CD14-positive monocyte (primary cell): ENCODE data around the gene VAV1. TPM values are rescaled to one million over a fixed set of nuclear protein-coding genes. Genes with fewer than 3 reads are reported as not detected.
A peak's percentile ranks its signal among the peaks of the same experiment; 100 is the strongest.
"Not testable (repeated sequence)": the region's sequence is repeated elsewhere in the genome, so short reads cannot be mapped to it uniquely, and the experiment has no call there.

Source experiments
- DNase-seq, 3 donors: peaks; one replicate each; pipeline ENCODE4 v3.0.0-alpha.2; 2011 to 2022
- H2AFZ ChIP-seq: 2 replicates; pipeline ENCODE4 v1.6.0; 2012; ENCODE audit warnings: mild to moderate bottlenecking, low read depth, low read length, inconsistent platforms; ENCODE audit not compliant: insufficient read depth, poor library complexity, severe bottlenecking
- H3K27ac ChIP-seq, 2 donors: 1 replicate in 1 of 2; 2 replicates in 1 of 2; pipeline ENCODE4 v1.5.1; 2012 to 2013; ENCODE audit warnings: low read length in 2 of 2, control low read depth in 1 of 2, inconsistent platforms in 1 of 2, low read depth in 1 of 2, mild to moderate bottlenecking in 1 of 2
- H3K27me3 ChIP-seq, 2 donors: one replicate each; pipeline versions ENCODE4 v1.6.0 to v1.6.1; 2011 to 2013; ENCODE audit warnings: low read length in 2 of 2; ENCODE audit not compliant: control insufficient read depth in 2 of 2, insufficient read depth in 2 of 2
- H3K36me3 ChIP-seq, 2 donors: replicated peaks in 1 of 2; 1 replicate in 1 of 2; 2 replicates in 1 of 2; pipeline versions ENCODE4 v1.5.1 to v1.6.1; 2012 to 2013; ENCODE audit warnings: low read length in 2 of 2, control low read depth in 1 of 2, inconsistent platforms in 1 of 2, mild to moderate bottlenecking in 1 of 2; ENCODE audit not compliant: insufficient read depth in 2 of 2, control insufficient read depth in 1 of 2
- H3K4me1 ChIP-seq, 2 donors: 1 replicate in 1 of 2; 2 replicates in 1 of 2; pipeline versions ENCODE4 v1.5.1 to v1.6.1; 2012 to 2013; ENCODE audit warnings: low read length in 2 of 2, control low read depth in 1 of 2, inconsistent platforms in 1 of 2, mild to moderate bottlenecking in 1 of 2, moderate library complexity in 1 of 2; ENCODE audit not compliant: insufficient read depth in 2 of 2, control insufficient read depth in 1 of 2
- H3K4me2 ChIP-seq: replicated peaks from 2 replicates; pipeline ENCODE3; 2012; ENCODE audit warnings: low read length, moderate library complexity, mild to moderate bottlenecking; ENCODE audit not compliant: poor library complexity, severe bottlenecking; ENCODE audit errors: extremely low read depth
- H3K4me3 ChIP-seq, 3 experiments: fragments of 200-600 bp in 1 of 3; sonication (generic) in 1 of 3; replicated peaks in 1 of 3; 1 replicate in 2 of 3; 2 replicates in 1 of 3; pipeline ENCODE4 v1.5.1; 2011 to 2013; ENCODE audit warnings: low read length in 3 of 3, mild to moderate bottlenecking in 3 of 3, control low read depth in 2 of 3, low read depth in 2 of 3, inconsistent platforms in 1 of 3, moderate library complexity in 1 of 3
- H3K79me2 ChIP-seq: 2 replicates; pipeline ENCODE4 v1.6.0; 2012; ENCODE audit warnings: mild to moderate bottlenecking, control low read depth, inconsistent platforms, low read length, moderate library complexity; ENCODE audit not compliant: insufficient read depth
- H3K9ac ChIP-seq: 2 replicates; pipeline ENCODE4 v1.6.0; 2017; ENCODE audit warnings: low read length, mild to moderate bottlenecking; ENCODE audit not compliant: insufficient read depth, poor library complexity, severe bottlenecking
- H3K9me3 ChIP-seq, 2 donors: replicated peaks in 1 of 2; 1 replicate in 1 of 2; 2 replicates in 1 of 2; pipeline versions ENCODE4 v1.5.1 to v1.6.1; 2012 to 2013; ENCODE audit warnings: low read length in 2 of 2, control low read depth in 1 of 2; ENCODE audit not compliant: control insufficient read depth in 1 of 2, insufficient read depth in 1 of 2
- H4K20me1 ChIP-seq: 2 replicates; pipeline ENCODE4 v1.6.0; 2012; ENCODE audit warnings: mild to moderate bottlenecking, low read length, control low read depth, moderate library complexity; ENCODE audit not compliant: insufficient read depth
- H3K27ac Mint-ChIP-seq, 7 donors: one replicate each; pipeline ENCODE4 v1.8.0; 2020; ENCODE audit warnings: mild to moderate bottlenecking in 7 of 7, mixed read lengths in 7 of 7, moderate library complexity in 6 of 7, inconsistent platforms in 2 of 7
- H3K27me3 Mint-ChIP-seq, 3 donors: one replicate each; pipeline ENCODE4 v1.8.0; 2021 to 2022; ENCODE audit warnings: low read depth in 3 of 3, mild to moderate bottlenecking in 3 of 3, mixed read lengths in 3 of 3, moderate library complexity in 3 of 3, inconsistent platforms in 1 of 3
- H3K36me3 Mint-ChIP-seq, 2 donors: one replicate each; pipeline ENCODE4 v1.8.0; 2020; ENCODE audit warnings: mixed read lengths in 2 of 2, inconsistent platforms in 1 of 2, mild to moderate bottlenecking in 1 of 2
- H3K4me1 Mint-ChIP-seq: one replicate; pipeline ENCODE4 v1.8.0; 2020; ENCODE audit warnings: mild to moderate bottlenecking, mixed read lengths
- H3K4me3 Mint-ChIP-seq, 2 donors: one replicate each; pipeline ENCODE4 v1.8.0; 2020; ENCODE audit warnings: mild to moderate bottlenecking in 2 of 2, mixed read lengths in 2 of 2, moderate library complexity in 1 of 2
- H3K9me3 Mint-ChIP-seq, 7 donors: one replicate each; pipeline ENCODE4 v1.8.0; 2020 to 2022; ENCODE audit warnings: mixed read lengths in 7 of 7, mild to moderate bottlenecking in 6 of 7, moderate library complexity in 6 of 7, inconsistent platforms in 2 of 7
- WGBS: methylation state at CpG from one replicate; pipeline ENCODE4 v1.1.5; 2013; ENCODE audit warnings: missing lambda C conversion rate; ENCODE audit not compliant: insufficient coverage; 5-methylcytosine and 5-hydroxymethylcytosine counted together
- intact Hi-C, 2 donors: fragments of 100-400 bp; cut with micrococcal nuclease; formaldehyde crosslinking; loops; one replicate each; pipeline versions ENCODE4 v1.15.0 to v1.15.1; 2023
- polyA plus RNA-seq, 3 donors: library from polyadenylated mRNA; depleted of rRNA in 1 of 3; unstranded in 2 of 3; stranded (reverse) in 1 of 3; fragments of 300-500 nt in 2 of 3; fragments of >200 nt in 1 of 3; fragmentation: Illumina TruSeq in 2 of 3; gene quantifications; 1 replicate in 2 of 3; 2 replicates in 1 of 3; pipeline ENCODE4 v1.2.3, GENCODE V29; 2012 to 2021
- TF ChIP-seq, protein P1 (sequence below): fragments of 200-600 bp; IDR thresholded peaks from one replicate; pipeline ENCODE4 v1.8.0; 2022; ENCODE audit warnings: antibody characterized with exemption, mild to moderate bottlenecking

VAV1 gene
- polyA plus RNA-seq, 3 donors = 21.3 to 81.2 (median 30.2) TPM

- peaks cover 0 to 11% (median 3%) of the 10 kb centered on the region in 7 donors for H3K9me3 Mint-ChIP-seq
Observed at GRCh38 chr19:6760606-6761005, 11.9 kb upstream of the VAV1 start.

GRCh38 chr19:6761053-6761676 lies 11.3 kb upstream of the VAV1 start:
- intact Hi-C loops = loop anchor here (10.0 kb wide), 1 partner anchor 246 kb away; no protein-coding TSS in a partner anchor
- Mint-ChIP-seq H3K27ac (peak overlapping the region in 1 of 7 donors; percentile 30), H3K36me3 (no peaks in the 10 kb centered on the region), H3K9me3 (peaks cover 0 to 11% (median 3%) of the 10 kb centered on the region in 7 donors), H3K4me1 (peaks cover 4% of the 10 kb centered on the region), H3K27me3 (peaks cover 3 to 12% (median 6%) of the 10 kb centered on the region in 3 donors), H3K4me3 (no peak overlapping the region)
- no peak overlapping the region for H3K4me3 ChIP-seq
- no peaks in the 10 kb centered on the region for H3K79me2 ChIP-seq
- peaks cover 0 to under 1% of the 10 kb centered on the region in 2 donors for H3K4me1 ChIP-seq
- peaks cover 0 to 4% of the 10 kb centered on the region in 2 donors for H3K27me3 ChIP-seq
- no peak overlapping the region for H3K9ac ChIP-seq
- WGBS = no CpG with 5 or more reads among the region's 4 CpGs
- no peaks in the 10 kb centered on the region for H3K36me3 ChIP-seq
- H3K4me2 ChIP-seq = no peak overlapping the region
- no peak for DNase-seq
- no peak overlapping the region for H3K27ac ChIP-seq
- TF ChIP-seq, protein P1, sequence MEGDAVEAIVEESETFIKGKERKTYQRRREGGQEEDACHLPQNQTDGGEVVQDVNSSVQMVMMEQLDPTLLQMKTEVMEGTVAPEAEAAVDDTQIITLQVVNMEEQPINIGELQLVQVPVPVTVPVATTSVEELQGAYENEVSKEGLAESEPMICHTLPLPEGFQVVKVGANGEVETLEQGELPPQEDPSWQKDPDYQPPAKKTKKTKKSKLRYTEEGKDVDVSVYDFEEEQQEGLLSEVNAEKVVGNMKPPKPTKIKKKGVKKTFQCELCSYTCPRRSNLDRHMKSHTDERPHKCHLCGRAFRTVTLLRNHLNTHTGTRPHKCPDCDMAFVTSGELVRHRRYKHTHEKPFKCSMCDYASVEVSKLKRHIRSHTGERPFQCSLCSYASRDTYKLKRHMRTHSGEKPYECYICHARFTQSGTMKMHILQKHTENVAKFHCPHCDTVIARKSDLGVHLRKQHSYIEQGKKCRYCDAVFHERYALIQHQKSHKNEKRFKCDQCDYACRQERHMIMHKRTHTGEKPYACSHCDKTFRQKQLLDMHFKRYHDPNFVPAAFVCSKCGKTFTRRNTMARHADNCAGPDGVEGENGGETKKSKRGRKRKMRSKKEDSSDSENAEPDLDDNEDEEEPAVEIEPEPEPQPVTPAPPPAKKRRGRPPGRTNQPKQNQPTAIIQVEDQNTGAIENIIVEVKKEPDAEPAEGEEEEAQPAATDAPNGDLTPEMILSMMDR = no peak
- no peaks in the 10 kb centered on the region for H4K20me1 ChIP-seq
- no peak overlapping the region for H2AFZ ChIP-seq
- peaks cover 0 to 8% of the 10 kb centered on the region in 2 donors for H3K9me3 ChIP-seq

More at GRCh38 chr19:6760606-6761005, 11.9 kb upstream of the VAV1 start:
- H3K36me3 Mint-ChIP-seq = no peaks in the 10 kb centered on the region
- Histone ChIP-seq H3K79me2 (no peaks in the 10 kb centered on the region), H3K4me1 (no peaks in the 10 kb centered on the region), H2AFZ (no peak overlapping the region), H3K27me3 (peaks cover 0 to 3% of the 10 kb centered on the region in 2 donors), H3K9ac (no peak overlapping the region), H3K9me3 (peaks cover 0 to 8% of the 10 kb centered on the region in 2 donors), H3K4me3 (no peak overlapping the region), H3K27ac (no peak overlapping the region), H3K36me3 (no peaks in the 10 kb centered on the region), H4K20me1 (no peaks in the 10 kb centered on the region), H3K4me2 (no peak overlapping the region)
- intact Hi-C loops = loop anchor here (10.0 kb wide), 1 partner anchor 246 kb away; no protein-coding TSS in a partner anchor
- WGBS = 98% methylated on average over 10 of the region's 17 CpGs
- DNase-seq = no peak
- no peak overlapping the region for H3K4me3 Mint-ChIP-seq
- TF ChIP-seq, protein P1 = no peak
- H3K27ac Mint-ChIP-seq = peak overlapping the region in 1 of 7 donors; percentile 30
- H3K4me1 Mint-ChIP-seq = peaks cover 2% of the 10 kb centered on the region
- peaks cover 1 to 10% (median 3%) of the 10 kb centered on the region in 3 donors for H3K27me3 Mint-ChIP-seq

- H3K4me3 Mint-ChIP-seq, H3K4me2 ChIP-seq, H3K9ac ChIP-seq, H3K4me3 ChIP-seq, H3K36me3 ChIP-seq, H3K27ac ChIP-seq, H2AFZ ChIP-seq, DNase-seq, H3K9me3 ChIP-seq, H3K79me2 ChIP-seq, H3K27ac Mint-ChIP-seq, H4K20me1 ChIP-seq, H3K36me3 Mint-ChIP-seq: not testable (repeated sequence)
- Mint-ChIP-seq H3K9me3 (peaks cover 0 to 11% (median 3%) of the 10 kb centered on the region in 7 donors), H3K4me1 (peaks cover 14% of the 10 kb centered on the region), H3K27me3 (peaks cover 12 to 16% (median 12%) of the 10 kb centered on the region in 3 donors)
- peaks cover 0 to 13% of the 10 kb centered on the region in 2 donors for H3K27me3 ChIP-seq
- intact Hi-C loops = loop anchor here (10.0 kb wide), 1 partner anchor 248 kb away; no protein-coding TSS in a partner anchor
- WGBS = 92% methylated on average over 5 of the region's 8 CpGs
- H3K4me1 ChIP-seq = peaks cover 5 to 12% of the 10 kb centered on the region in 2 donors
Observed at GRCh38 chr19:6762253-6762797, 10.2 kb upstream of the VAV1 start.
